SK-N-MC (cell line): ENCODE measurements around the gene SHROOM3.

Experiments
- EZH2 ChIP-seq: fragments of 200-600 bp; sonication (generic); IDR thresholded peaks from one replicate; pipeline ENCODE4 v1.6.1; 2017; ENCODE audit warnings: antibody characterized with exemption
- POLR2AphosphoS5 ChIP-seq: IDR thresholded peaks from 2 replicates; pipeline ENCODE4 v1.6.1; 2012; ENCODE audit warnings: mild to moderate bottlenecking, low read depth, low read length, borderline replicate concordance

DNA sequence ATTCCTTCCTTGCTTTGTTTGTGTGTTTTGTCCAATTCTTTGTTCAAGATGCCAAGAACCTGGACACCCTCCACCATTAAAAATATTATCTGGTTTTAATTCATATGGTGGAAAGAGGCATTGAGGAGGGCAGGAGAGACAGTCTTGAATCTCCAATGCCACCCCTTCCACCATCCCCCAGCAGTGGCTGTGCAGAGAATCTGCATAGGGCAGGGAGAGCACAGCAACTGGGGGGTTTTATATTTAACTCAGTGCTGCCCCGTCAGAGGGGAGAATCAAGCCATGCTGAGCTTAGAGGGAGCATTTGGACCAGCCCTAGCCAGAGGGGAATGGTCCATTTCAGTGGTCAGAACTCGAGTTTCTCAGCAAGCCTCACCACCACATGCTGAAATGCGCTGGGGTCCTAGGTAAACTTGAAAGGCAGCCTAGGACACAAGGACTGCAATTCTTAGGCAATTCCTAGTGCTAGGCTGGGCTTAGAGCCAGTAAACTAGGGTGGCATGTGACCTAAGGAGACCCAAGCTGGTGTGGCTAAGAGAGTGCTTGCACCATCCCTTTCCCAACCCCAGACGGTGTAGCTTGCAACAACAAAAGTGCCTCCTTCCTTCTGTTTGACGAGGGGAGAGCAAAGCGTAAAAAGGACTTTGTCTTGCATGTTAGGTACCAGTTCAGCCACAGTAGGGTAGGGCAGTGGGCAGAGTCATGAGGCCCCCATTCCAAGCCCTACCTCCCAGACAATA, 48.3 kb upstream of the SHROOM3 start:
- TF ChIP-seq POLR2AphosphoS5 = no peak
- TF ChIP-seq EZH2 = no peak
